HepG2 (cell line): ENCODE data around the gene ARMC2. TPM values are rescaled to one million over a fixed set of nuclear protein-coding genes. Genes with fewer than 3 reads are reported as not detected.

ENCODE experiments used
- BRD4 ChIP-seq: sonication (generic); formaldehyde crosslinking; IDR thresholded peaks from 2 replicates; pipeline ENCODE4 v1.4.0; 2020; ENCODE audit warnings: missing genetic modification reagents
- ETV6 ChIP-seq: sonication (generic); formaldehyde crosslinking; conservative IDR thresholded peaks from 2 replicates; pipeline ENCODE4 v1.4.0; 2020; ENCODE audit warnings: missing genetic modification reagents
- JDP2 ChIP-seq: sonication (generic); formaldehyde crosslinking; IDR thresholded peaks from 2 replicates; pipeline ENCODE4 v1.8.1; 2022; ENCODE audit warnings: missing genetic modification reagents, borderline replicate concordance
- MAFF ChIP-seq: IDR thresholded peaks from 2 replicates; pipeline ENCODE4 v1.6.1; 2011; ENCODE audit warnings: low read depth, low read length, improper control_type of control experiment
- PCBP1 ChIP-seq: fragments of 200-400 bp; formaldehyde crosslinking; IDR thresholded peaks from 2 replicates; pipeline ENCODE4 v1.6.1; 2017; ENCODE audit warnings: mild to moderate bottlenecking, low read depth, low read length, borderline replicate concordance
- PRPF4 ChIP-seq: fragments of 200-400 bp; formaldehyde crosslinking; IDR thresholded peaks from 2 replicates; pipeline ENCODE4 v1.6.1; 2016; ENCODE audit warnings: low read length, low read depth; ENCODE audit not compliant: poor library complexity, severe bottlenecking
- RFX3 ChIP-seq: IDR thresholded peaks from 2 replicates; pipeline ENCODE4 v1.6.1; 2016; ENCODE audit warnings: missing biosample characterization, missing genetic modification reagents
- RFXAP ChIP-seq: sonication (generic); formaldehyde crosslinking; IDR thresholded peaks from 2 replicates; pipeline ENCODE4 v1.4.0; 2020; ENCODE audit warnings: missing genetic modification reagents, borderline replicate concordance
- ZFP36 ChIP-seq: fragments of 150-350 bp; IDR thresholded peaks from 2 replicates; pipeline ENCODE4 v1.6.1; 2018; ENCODE audit warnings: borderline replicate concordance, low read length, low read depth; ENCODE audit not compliant: partially characterized antibody
- ZFP37 ChIP-seq: sonication (generic); formaldehyde crosslinking; IDR thresholded peaks from 2 replicates; pipeline ENCODE4 v1.4.0; 2020; ENCODE audit warnings: missing genetic modification reagents, borderline replicate concordance
- ZNF205 ChIP-seq: IDR thresholded peaks from 2 replicates; pipeline ENCODE4 v1.6.1; 2018; ENCODE audit warnings: missing biosample characterization, missing genetic modification reagents
- ZNF33A ChIP-seq: sonication (generic); formaldehyde crosslinking; IDR thresholded peaks from 2 replicates; pipeline ENCODE4 v1.5.1; 2020; ENCODE audit warnings: missing genetic modification reagents, mild to moderate bottlenecking, moderate library complexity, borderline replicate concordance
- ZNF460 ChIP-seq: sonication (generic); formaldehyde crosslinking; IDR thresholded peaks from 2 replicates; pipeline ENCODE4 v1.5.1; 2020; ENCODE audit warnings: missing genetic modification reagents, mild to moderate bottlenecking, borderline replicate concordance
- ZNF713 ChIP-seq: sonication (generic); formaldehyde crosslinking; IDR thresholded peaks from 2 replicates; pipeline ENCODE4 v1.4.0; 2020; ENCODE audit warnings: mild to moderate bottlenecking, missing genetic modification reagents
- polyA plus RNA-seq, 8 experiments: library from polyadenylated mRNA; depleted of rRNA in 3 of 8; stranded (reverse) in 7 of 8; unstranded in 1 of 8; fragments of >200 nt; fragmentation: Illumina TruSeq in 4 of 8; extraction: Trizol in 4 of 8; gene quantifications; 2 replicates each; pipeline versions ENCODE4 v1.2.1 to v1.2.3, GENCODE V29; 2011 to 2016; ENCODE audit warnings: low read depth in 4 of 8, missing spikeins in 1 of 8, mixed read lengths in 1 of 8; ENCODE audit not compliant: insufficient read depth in 1 of 8
- total RNA-seq, 5 experiments: library from RNA; depleted of rRNA; stranded (reverse); fragments of >200 nt; fragmentation: Illumina TruSeq; extraction: Trizol; gene quantifications; 2 replicates each; pipeline ENCODE4 v1.2.3, GENCODE V29; 2016; ENCODE audit warnings: low read depth in 1 of 5
- TF ChIP-seq, protein P1 (sequence below), 2 experiments: sonication (generic) in 1 of 2; formaldehyde crosslinking in 1 of 2; IDR thresholded peaks; 2 replicates each; pipeline versions ENCODE4 v1.5.1 to v1.6.1; 2011 to 2020; ENCODE audit warnings: borderline replicate concordance in 1 of 2, low read depth in 1 of 2, low read length in 1 of 2, mild to moderate bottlenecking in 1 of 2, missing genetic modification reagents in 1 of 2, moderate library complexity in 1 of 2
- TF ChIP-seq, protein P2 (sequence below): sonication (generic); formaldehyde crosslinking; IDR thresholded peaks from 2 replicates; pipeline ENCODE4 v1.5.0; 2020; ENCODE audit warnings: mild to moderate bottlenecking, low read depth, missing genetic modification reagents, borderline replicate concordance
- TF ChIP-seq, protein P3 (sequence below): sonication (generic); formaldehyde crosslinking; IDR thresholded peaks from 2 replicates; pipeline ENCODE4 v1.5.1; 2020; ENCODE audit warnings: mild to moderate bottlenecking, missing genetic modification reagents, moderate library complexity
- TF ChIP-seq, protein P4 (sequence below): sonication (generic); formaldehyde crosslinking; IDR thresholded peaks from 2 replicates; pipeline ENCODE4 v1.8.0; 2022; ENCODE audit warnings: missing genetic modification reagents, mild to moderate bottlenecking, inconsistent platforms, borderline replicate concordance
- TF ChIP-seq, protein P5 (sequence below): IDR thresholded peaks from 2 replicates; pipeline ENCODE4 v1.6.1; 2016; ENCODE audit warnings: low read depth
- TF ChIP-seq, protein P6 (sequence below): sonication (generic); formaldehyde crosslinking; IDR thresholded peaks from 2 replicates; pipeline ENCODE4 v1.4.0; 2020; ENCODE audit warnings: low read depth, mild to moderate bottlenecking, missing genetic modification reagents

The ARMC2 gene
- total and polyA plus RNA-seq, 2 of the 13 experiments (the other 11 are each of a cell fraction or from before 2014, with no cell fraction given), result 1.4 to 3.2 TPM

DNA sequence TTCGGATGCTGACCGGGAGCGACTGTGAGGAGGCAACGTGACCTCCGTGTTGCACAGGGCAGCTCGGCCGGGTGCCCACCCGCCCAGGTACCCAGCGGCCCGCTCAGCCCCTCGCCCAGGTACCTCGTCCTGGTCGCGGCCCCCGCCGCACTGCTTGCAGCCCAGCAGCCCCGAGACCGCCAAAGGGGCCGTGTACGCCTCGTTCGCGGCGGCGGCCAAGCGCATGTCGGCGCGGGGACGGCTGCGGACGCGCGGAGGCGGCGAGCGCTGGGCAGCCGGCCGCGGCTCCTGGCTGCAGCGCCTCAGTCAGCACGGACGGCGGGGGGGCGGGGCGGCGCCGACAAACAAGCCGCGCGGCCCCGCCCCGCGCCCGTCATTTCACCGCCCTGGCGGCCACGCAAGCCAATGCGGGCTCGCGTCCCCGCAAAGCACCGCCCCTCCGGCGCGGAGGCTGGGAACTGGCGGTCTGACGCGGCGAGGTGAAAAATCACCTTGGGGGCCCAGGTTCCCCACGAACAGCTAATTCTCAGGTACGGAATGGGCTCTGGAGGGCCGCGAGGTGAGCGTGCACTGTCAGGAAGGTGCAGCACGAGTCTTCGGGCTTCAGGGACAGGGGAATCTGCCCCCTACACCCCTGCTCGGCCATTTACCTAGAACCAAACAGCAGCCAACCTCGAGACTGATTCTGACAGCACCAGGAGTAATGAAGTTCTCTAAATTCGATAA, 161.2 kb downstream of the ARMC2 start (continued):
- TF ChIP-seq, protein P1, sequence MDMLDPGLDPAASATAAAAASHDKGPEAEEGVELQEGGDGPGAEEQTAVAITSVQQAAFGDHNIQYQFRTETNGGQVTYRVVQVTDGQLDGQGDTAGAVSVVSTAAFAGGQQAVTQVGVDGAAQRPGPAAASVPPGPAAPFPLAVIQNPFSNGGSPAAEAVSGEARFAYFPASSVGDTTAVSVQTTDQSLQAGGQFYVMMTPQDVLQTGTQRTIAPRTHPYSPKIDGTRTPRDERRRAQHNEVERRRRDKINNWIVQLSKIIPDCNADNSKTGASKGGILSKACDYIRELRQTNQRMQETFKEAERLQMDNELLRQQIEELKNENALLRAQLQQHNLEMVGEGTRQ (IDR thresholded peaks at IDR 0.05; ENCODE audit: low read depth, low read length), result no peak
- TF ChIP-seq, protein P1 (CRISPR knock-in tag; IDR thresholded peaks at IDR 0.05; ENCODE audit: borderline replicate concordance), result no peak
- 0 out of 2 replicates have a peak, but pooled peaks have one; percentile 38 for TF ChIP-seq ZFP37
- TF ChIP-seq RFXAP, result no peak; the same call in 1 of the 2 replicates
- TF ChIP-seq ZNF33A (CRISPR knock-in tag), result no peak
- TF ChIP-seq, protein P2, sequence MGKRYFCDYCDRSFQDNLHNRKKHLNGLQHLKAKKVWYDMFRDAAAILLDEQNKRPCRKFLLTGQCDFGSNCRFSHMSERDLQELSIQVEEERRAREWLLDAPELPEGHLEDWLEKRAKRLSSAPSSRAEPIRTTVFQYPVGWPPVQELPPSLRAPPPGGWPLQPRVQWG, result no peak
- no peak for TF ChIP-seq ZNF460
- no peak for TF ChIP-seq JDP2 (CRISPR knock-in tag)
- peak; percentile 85; the same call in 1 of the 2 replicates for TF ChIP-seq BRD4 (CRISPR knock-in tag)
- TF ChIP-seq ZNF205 (CRISPR knock-in tag), result no peak
- TF ChIP-seq ZNF713, result 0 out of 2 replicates have a peak, but pooled peaks have one; percentile 86
- TF ChIP-seq, protein P3, sequence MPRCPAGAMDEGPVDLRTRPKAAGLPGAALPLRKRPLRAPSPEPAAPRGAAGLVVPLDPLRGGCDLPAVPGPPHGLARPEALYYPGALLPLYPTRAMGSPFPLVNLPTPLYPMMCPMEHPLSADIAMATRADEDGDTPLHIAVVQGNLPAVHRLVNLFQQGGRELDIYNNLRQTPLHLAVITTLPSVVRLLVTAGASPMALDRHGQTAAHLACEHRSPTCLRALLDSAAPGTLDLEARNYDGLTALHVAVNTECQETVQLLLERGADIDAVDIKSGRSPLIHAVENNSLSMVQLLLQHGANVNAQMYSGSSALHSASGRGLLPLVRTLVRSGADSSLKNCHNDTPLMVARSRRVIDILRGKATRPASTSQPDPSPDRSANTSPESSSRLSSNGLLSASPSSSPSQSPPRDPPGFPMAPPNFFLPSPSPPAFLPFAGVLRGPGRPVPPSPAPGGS, result no peak; the same call in 1 of the 2 replicates
- no peak for TF ChIP-seq MAFF
- TF ChIP-seq, protein P4, sequence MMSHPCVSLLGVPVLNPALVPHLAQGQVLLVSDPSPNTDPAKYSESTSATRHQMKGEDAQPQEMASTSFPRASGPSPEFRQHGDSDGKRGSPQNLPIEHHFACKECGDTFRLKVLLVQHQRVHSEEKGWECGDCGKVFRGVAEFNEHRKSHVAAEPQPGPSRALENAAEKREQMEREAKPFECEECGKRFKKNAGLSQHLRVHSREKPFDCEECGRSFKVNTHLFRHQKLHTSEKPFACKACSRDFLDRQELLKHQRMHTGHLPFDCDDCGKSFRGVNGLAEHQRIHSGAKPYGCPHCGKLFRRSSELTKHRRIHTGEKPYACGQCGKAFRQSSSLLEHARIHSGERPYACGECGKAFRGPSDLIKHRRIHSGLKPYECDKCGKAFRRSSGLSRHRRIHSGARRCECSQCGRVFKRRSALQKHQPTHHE (CRISPR knock-in tag), result no peak
- no peak for TF ChIP-seq PCBP1
- no peak for TF ChIP-seq ZFP36
- no peak for TF ChIP-seq PRPF4
- TF ChIP-seq RFX3 (CRISPR knock-in tag), result no peak
- TF ChIP-seq, protein P5, sequence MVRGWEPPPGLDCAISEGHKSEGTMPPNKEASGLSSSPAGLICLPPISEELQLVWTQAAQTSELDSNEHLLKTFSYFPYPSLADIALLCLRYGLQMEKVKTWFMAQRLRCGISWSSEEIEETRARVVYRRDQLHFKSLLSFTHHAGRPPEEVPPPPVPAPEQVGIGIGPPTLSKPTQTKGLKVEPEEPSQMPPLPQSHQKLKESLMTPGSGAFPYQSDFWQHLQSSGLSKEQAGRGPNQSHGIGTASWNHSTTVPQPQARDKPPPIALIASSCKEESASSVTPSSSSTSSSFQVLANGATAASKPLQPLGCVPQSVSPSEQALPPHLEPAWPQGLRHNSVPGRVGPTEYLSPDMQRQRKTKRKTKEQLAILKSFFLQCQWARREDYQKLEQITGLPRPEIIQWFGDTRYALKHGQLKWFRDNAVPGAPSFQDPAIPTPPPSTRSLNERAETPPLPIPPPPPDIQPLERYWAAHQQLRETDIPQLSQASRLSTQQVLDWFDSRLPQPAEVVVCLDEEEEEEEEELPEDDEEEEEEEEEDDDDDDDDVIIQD, result no peak
- TF ChIP-seq, protein P6, sequence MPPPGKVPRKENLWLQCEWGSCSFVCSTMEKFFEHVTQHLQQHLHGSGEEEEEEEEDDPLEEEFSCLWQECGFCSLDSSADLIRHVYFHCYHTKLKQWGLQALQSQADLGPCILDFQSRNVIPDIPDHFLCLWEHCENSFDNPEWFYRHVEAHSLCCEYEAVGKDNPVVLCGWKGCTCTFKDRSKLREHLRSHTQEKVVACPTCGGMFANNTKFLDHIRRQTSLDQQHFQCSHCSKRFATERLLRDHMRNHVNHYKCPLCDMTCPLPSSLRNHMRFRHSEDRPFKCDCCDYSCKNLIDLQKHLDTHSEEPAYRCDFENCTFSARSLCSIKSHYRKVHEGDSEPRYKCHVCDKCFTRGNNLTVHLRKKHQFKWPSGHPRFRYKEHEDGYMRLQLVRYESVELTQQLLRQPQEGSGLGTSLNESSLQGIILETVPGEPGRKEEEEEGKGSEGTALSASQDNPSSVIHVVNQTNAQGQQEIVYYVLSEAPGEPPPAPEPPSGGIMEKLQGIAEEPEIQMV (CRISPR knock-in tag), result peak; percentile 70; the same call in 1 of the 2 replicates
- TF ChIP-seq ETV6 (CRISPR knock-in tag), result no peak
